HUES48 (cell line): ENCODE results near the gene C10orf143.

Experiments used
- H3K27ac ChIP-seq: one replicate; pipeline ENCODE4 v1.7.0; 2013; ENCODE audit warnings: low read depth, low read length, inconsistent platforms
- H3K27me3 ChIP-seq: 2 replicates; pipeline ENCODE4 v1.6.1; 2013; ENCODE audit warnings: mild to moderate bottlenecking, low read length; ENCODE audit not compliant: control insufficient read depth, insufficient read depth
- H3K36me3 ChIP-seq: 2 replicates; pipeline ENCODE4 v1.6.1; 2013; ENCODE audit warnings: low read length; ENCODE audit not compliant: control insufficient read depth, insufficient read depth
- H3K4me1 ChIP-seq: 2 replicates; pipeline ENCODE4 v1.6.1; 2013; ENCODE audit warnings: mild to moderate bottlenecking, low read length; ENCODE audit not compliant: control insufficient read depth, insufficient read depth
- H3K4me3 ChIP-seq: 2 replicates; pipeline ENCODE4 v1.5.1; 2013; ENCODE audit warnings: mild to moderate bottlenecking, low read depth, low read length
- H3K9ac ChIP-seq: 2 replicates; pipeline ENCODE4 v1.6.1; 2013; ENCODE audit warnings: mild to moderate bottlenecking, low read depth, low read length, moderate library complexity
- H3K9me3 ChIP-seq: 2 replicates; pipeline ENCODE4 v1.6.1; 2013; ENCODE audit warnings: low read length; ENCODE audit not compliant: control insufficient read depth, insufficient read depth

Gene C10orf143

DNA sequence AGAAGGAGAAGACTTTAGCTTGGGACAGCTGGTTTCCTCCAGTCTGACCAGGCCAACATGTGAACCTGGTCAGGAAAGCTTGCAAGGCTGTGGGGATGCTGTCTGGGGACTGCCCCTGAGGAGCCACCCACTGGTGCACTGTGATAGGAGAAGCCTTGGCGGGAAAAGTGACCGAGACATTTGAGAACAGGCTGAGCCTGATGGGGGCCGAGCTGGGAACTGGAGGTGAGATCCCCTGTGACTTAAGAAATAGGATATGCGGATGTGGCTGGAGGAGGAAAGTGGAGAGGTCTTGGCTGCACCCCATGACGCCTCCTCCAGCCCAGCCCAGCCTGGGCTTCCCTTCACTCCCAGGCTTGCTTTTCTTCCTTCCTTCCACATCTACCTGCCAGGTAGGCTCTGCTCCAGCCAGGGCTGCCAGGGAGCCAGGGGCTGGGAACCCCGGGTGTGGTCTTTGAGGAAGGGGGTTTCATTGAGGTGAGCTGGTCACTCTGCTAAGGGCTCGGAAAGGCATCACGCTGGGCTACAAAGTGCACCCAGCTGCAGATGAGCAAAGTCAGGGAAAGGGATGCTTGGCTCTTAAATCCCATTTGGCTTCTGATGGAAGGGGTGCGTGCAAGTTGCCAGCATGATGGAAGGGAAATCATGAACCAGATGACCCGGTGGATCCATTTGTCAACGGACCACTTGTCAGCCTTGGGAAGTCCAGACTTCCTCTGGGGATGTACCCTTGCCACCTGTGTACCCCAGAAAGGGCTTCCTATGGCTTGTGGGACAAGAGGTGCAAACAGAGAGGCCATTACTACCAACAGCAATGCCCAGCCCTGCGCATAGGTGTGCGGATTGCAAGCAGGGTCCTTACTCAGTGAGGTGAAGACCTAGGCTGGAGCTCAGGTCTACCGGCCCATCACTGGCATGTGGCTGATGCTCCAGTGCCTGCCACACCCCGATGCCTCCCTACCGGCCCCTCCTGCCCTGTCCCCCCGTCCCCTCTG is 66.3 kb downstream of the C10orf143 start:
- no peak overlapping the region for H3K9ac ChIP-seq
- no peaks in the 10 kb centered on the region for H3K27me3 ChIP-seq
- H3K4me3 ChIP-seq = no peak overlapping the region
- H3K27ac ChIP-seq = no peak overlapping the region
- H3K4me1 ChIP-seq = peaks cover 8% of the 10 kb centered on the region
- no peaks in the 10 kb centered on the region for H3K36me3 ChIP-seq
- H3K9me3 ChIP-seq = no peaks in the 10 kb centered on the region

DNA sequence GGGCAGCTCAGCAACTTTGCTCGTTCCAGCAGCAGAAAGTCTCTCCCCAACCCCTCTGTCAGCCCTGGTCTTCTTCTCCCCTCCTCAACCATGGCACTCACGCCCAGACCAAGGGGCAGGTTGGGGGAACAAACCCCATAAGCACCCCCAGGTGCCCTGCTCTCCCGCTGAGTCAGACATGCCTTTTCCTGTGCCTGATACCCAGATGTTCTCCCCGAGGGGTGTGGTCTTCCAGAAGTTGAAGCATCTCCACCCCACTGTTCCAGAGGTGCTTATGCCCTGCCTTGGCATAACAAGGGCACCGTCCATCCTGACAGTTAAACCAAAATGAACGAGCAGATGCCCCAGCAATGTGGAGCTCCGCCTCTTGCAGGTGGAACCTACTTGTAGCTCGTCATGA is 67.1 kb downstream of the C10orf143 start:
- peaks cover 8% of the 10 kb centered on the region for H3K4me1 ChIP-seq
- no peak overlapping the region for H3K27ac ChIP-seq
- H3K4me3 ChIP-seq = no peak overlapping the region
- no peaks in the 10 kb centered on the region for H3K27me3 ChIP-seq
- no peaks in the 10 kb centered on the region for H3K9me3 ChIP-seq
- no peak overlapping the region for H3K9ac ChIP-seq
- H3K36me3 ChIP-seq = no peaks in the 10 kb centered on the region

GRCh38 chr10:130042381-130042780 is 68.2 kb downstream of the C10orf143 start:
- Histone ChIP-seq H3K4me1 (peaks cover 8% of the 10 kb centered on the region), H3K4me3 (no peak overlapping the region), H3K27ac (no peak overlapping the region), H3K27me3 (no peaks in the 10 kb centered on the region), H3K9me3 (no peaks in the 10 kb centered on the region), H3K9ac (no peak overlapping the region), H3K36me3 (no peaks in the 10 kb centered on the region)

GRCh38 chr10:130041451-130042371 is 68.9 kb downstream of the C10orf143 start:
- no peak overlapping the region for H3K27ac ChIP-seq
- H3K4me1 ChIP-seq = peaks cover 8% of the 10 kb centered on the region
- no peak overlapping the region for H3K4me3 ChIP-seq
- no peaks in the 10 kb centered on the region for H3K36me3 ChIP-seq
- no peaks in the 10 kb centered on the region for H3K27me3 ChIP-seq
- H3K9ac ChIP-seq = no peak overlapping the region
- no peaks in the 10 kb centered on the region for H3K9me3 ChIP-seq

DNA sequence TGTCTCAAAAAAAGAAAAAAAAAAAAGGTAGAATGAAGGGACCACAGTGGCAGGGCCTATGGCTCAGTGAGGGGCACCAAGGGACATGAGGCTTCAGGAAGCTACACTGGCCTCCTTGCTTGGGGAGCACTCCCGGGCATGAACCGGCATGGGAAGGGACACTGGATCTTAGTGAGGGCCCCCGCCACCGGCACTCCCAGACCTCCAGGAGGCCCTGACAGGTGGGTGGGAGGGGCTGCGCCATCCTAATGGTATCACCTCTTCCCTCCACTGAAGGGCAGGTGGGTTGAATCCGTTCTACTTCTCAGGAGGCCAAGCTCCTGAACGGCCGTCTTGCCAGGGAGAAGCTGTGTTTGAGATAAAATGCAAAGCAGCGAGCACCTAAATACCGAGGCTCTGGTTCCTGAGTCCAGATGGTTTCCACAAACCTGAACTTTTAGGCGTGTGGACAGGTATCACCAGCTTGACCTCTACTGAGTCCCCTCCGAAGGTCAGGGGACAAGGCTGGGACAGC is 69.8 kb downstream of the C10orf143 start:
- Histone ChIP-seq H3K4me1 (peaks cover 8% of the 10 kb centered on the region), H3K4me3 (no peak overlapping the region), H3K36me3 (no peaks in the 10 kb centered on the region), H3K27ac (no peak overlapping the region), H3K9ac (no peak overlapping the region), H3K27me3 (no peaks in the 10 kb centered on the region), H3K9me3 (no peaks in the 10 kb centered on the region)

GRCh38 chr10:130040351-130040750 is 70.3 kb downstream of the C10orf143 start:
- Histone ChIP-seq H3K4me1 (peaks cover 8% of the 10 kb centered on the region), H3K27ac (no peak overlapping the region), H3K9me3 (no peaks in the 10 kb centered on the region), H3K27me3 (no peaks in the 10 kb centered on the region), H3K4me3 (no peak overlapping the region), H3K9ac (no peak overlapping the region), H3K36me3 (no peaks in the 10 kb centered on the region)

- Histone ChIP-seq H3K27me3 (no peaks in the 10 kb centered on the region), H3K27ac (no peak overlapping the region), H3K9ac (no peak overlapping the region), H3K36me3 (no peaks in the 10 kb centered on the region), H3K4me1 (peaks cover 8% of the 10 kb centered on the region), H3K9me3 (no peaks in the 10 kb centered on the region), H3K4me3 (no peak overlapping the region)
Measured at GRCh38 chr10:130039141-130039540, 71.5 kb downstream of the C10orf143 start.

DNA sequence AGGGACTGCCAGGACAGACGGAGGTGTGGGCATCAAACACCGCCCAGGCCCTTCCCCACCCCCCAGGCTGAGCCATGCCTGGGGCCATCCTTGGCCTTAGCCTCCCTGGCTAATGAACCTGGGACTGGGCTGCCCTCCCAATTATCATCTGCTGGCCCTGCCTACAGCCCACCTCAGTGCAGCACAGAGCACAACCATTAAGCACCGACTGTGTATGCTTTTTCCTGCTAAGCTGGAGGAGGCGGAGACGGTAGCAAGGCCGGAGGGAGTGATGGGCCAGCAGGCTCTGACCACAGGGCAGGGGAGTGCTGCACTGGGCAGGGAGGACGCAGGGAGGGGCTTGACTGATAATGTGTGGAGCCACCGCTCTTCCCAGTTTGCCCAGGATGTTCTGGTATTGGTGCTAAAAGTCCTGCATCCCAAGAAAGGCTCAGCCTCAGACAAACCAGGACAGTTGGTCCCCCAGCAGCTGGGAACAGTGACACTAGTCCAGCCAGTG is 72.0 kb downstream of the C10orf143 start:
- no peak overlapping the region for H3K27ac ChIP-seq
- H3K9me3 ChIP-seq = no peaks in the 10 kb centered on the region
- H3K9ac ChIP-seq = no peak overlapping the region
- H3K4me1 ChIP-seq = peaks cover 8% of the 10 kb centered on the region
- H3K27me3 ChIP-seq = no peaks in the 10 kb centered on the region
- no peaks in the 10 kb centered on the region for H3K36me3 ChIP-seq
- H3K4me3 ChIP-seq = no peak overlapping the region

DNA sequence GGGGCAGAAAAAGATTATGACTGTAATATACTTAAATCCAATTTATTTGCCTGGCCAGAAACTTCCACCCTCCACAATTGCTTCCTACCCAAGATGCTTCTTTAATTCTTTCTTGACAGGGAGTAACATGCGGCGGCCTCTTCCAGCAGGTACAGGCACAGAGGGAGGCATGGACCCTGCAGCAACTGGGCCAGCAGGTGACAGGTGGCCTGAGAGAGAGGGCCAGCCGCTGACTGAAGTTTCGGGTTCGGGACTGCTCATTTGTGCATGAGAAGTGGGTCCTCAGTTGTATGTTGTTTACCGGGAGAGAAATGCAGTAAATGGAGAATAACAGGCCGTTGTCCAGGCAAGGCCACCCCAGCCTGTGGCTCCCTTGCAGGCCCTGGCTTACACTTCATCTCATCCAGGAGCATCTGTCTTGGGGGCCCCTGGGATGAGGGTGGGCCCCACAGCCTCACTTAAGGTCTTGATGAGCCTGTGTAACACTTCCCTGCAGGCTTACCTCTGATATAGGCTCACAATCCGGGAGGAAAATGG is 72.5 kb downstream of the C10orf143 start:
- peaks cover 7% of the 10 kb centered on the region for H3K4me1 ChIP-seq
- H3K27ac ChIP-seq = no peak overlapping the region
- no peaks in the 10 kb centered on the region for H3K36me3 ChIP-seq
- H3K4me3 ChIP-seq = no peak overlapping the region
- no peaks in the 10 kb centered on the region for H3K27me3 ChIP-seq
- H3K9ac ChIP-seq = no peak overlapping the region
- no peaks in the 10 kb centered on the region for H3K9me3 ChIP-seq

DNA sequence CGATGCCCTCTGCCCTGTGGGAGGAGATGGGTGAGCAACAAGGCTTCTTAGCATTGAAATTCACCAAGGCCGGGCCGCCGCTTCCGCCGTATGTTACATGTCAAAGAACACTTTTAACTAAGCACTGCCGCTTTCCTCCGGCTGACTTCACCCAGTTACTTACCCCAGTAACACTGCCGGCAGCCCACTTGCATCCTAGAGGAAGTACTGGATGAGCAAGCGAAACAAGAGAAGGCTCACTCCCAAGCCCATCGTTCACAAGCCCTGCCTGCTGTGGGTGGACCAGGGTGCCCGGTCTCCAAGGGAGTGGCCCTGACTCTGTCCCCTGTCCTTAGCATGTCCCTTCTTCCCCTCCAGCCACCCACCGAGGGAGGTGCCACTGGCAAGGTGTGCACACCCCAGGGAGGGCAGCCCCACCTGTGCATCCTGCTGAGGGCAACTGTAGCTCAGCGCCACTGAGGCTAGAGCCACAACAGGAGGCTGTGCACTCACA is 73.4 kb downstream of the C10orf143 start:
- Histone ChIP-seq H3K36me3 (no peaks in the 10 kb centered on the region), H3K9me3 (no peaks in the 10 kb centered on the region), H3K4me1 (no peaks in the 10 kb centered on the region)

More for the DNA sequence above, 73.4 kb downstream of the C10orf143 start:
- no peak overlapping the region for H3K4me3 ChIP-seq
- H3K27me3 ChIP-seq = no peaks in the 10 kb centered on the region
- H3K9ac ChIP-seq = no peak overlapping the region
- no peak overlapping the region for H3K27ac ChIP-seq
